GM10266 (cell line): ENCODE results near the gene PHACTR4.
A peak's percentile ranks its signal among the peaks of the same experiment; 100 is the strongest.
"Not testable (repeated sequence)": the region's sequence is repeated elsewhere in the genome, so short reads cannot be mapped to it uniquely, and the experiment has no call there.

ENCODE experiments used
- DNase-seq: peaks from one replicate; pipeline ENCODE4 v3.0.0; 2012; ENCODE audit errors: extremely low spot score
- TF ChIP-seq, protein P1 (sequence below): IDR thresholded peaks from 2 replicates; pipeline ENCODE4 v1.5.1; 2012; ENCODE audit warnings: mild to moderate bottlenecking, low read depth; ENCODE audit not compliant: control insufficient read depth, insufficient read depth; ENCODE audit errors: missing control alignments

PHACTR4 gene

DNA sequence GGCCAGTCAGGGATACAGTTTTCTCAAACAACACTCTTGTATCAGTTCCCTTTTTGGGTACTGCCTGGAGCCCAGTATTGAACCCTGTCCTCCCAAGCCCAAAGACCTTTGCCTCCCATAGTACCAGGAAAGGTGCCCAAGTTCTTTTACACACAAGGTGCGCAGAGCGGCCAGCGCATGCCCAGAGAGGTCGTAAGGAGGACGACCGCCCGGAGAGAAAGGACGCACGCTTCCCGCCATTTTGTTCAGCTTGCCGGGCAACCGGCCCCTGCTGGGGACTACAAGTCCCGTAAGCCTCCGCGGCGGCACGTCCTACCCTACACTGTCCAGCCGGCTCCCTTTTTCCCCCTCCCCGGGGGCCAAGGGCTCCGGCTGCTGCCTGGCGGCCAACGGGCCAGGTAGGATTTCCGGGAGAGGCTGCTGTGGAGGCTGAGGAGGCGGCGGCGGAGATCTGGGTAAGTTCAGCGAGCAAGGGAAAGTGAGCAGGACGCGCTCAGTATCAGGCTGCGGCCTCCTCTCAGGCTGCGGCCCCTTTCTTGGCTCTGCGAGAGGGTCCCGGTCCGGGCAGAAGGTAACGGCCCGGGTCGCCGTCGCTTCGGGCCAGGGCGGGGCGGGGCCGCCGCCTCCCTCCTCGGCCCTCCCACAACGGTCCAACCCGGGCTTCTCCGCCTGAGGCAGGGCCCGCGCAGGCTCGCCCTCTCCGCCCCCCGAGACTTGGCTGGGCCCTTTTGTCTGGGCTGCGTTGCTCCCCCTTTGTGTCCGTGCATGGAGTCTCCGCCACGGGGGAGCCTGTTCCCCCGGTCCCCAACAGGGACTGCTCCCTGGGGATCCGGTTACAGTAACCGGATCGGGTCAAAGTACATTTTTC lies at the start of gene PHACTR4:
Gene PHACTR4, plus strand, starts transcription at position 370 of the 868 bp plus-strand sequence. CDS start 37,708 bp downstream, outside the sequence.
- TF ChIP-seq, protein P1, sequence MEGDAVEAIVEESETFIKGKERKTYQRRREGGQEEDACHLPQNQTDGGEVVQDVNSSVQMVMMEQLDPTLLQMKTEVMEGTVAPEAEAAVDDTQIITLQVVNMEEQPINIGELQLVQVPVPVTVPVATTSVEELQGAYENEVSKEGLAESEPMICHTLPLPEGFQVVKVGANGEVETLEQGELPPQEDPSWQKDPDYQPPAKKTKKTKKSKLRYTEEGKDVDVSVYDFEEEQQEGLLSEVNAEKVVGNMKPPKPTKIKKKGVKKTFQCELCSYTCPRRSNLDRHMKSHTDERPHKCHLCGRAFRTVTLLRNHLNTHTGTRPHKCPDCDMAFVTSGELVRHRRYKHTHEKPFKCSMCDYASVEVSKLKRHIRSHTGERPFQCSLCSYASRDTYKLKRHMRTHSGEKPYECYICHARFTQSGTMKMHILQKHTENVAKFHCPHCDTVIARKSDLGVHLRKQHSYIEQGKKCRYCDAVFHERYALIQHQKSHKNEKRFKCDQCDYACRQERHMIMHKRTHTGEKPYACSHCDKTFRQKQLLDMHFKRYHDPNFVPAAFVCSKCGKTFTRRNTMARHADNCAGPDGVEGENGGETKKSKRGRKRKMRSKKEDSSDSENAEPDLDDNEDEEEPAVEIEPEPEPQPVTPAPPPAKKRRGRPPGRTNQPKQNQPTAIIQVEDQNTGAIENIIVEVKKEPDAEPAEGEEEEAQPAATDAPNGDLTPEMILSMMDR: no peak
- peak; percentile 92 for DNase-seq

- TF ChIP-seq, protein P1: no peak
Measured at GRCh38 chr1:28322194-28322593, 47.3 kb upstream of the PHACTR4 start.

GRCh38 chr1:28323720-28324119 lies 45.8 kb upstream of the PHACTR4 start:
- no peak for DNase-seq
- TF ChIP-seq, protein P1: no peak

More at GRCh38 chr1:28322194-28322593, 47.3 kb upstream of the PHACTR4 start:
- DNase-seq: no peak

- no peak for DNase-seq
- TF ChIP-seq, protein P1: no peak
Measured at GRCh38 chr1:28326515-28326914, 43.0 kb upstream of the PHACTR4 start.

GRCh38 chr1:28326984-28327383 lies 42.6 kb upstream of the PHACTR4 start:
- no peak for DNase-seq
- TF ChIP-seq, protein P1: no peak

DNA sequence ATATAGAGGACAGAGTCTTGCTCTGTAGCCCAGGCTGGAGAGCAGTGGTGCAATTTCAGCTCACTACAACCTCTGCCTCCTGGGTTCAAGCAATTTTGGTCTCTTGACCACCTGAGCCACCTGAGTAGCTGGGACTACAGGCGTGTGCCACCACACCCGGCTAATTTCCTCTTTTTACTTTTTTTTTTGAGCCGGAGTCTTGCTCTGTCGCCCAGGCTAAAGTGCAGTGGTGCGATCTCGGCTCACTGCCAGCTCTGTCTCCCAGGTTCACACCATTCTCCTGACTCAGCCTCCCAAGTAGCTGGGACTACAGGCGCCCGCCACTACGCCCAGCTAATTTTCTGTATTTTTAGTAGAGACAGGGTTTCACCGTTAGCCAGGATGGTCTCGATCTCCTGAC lies 42.1 kb upstream of the PHACTR4 start:
- not testable (repeated sequence) for DNase-seq

- TF ChIP-seq, protein P1: no peak
- DNase-seq: no peak
Measured at GRCh38 chr1:28328228-28328648, 41.3 kb upstream of the PHACTR4 start.
